T-helper 2 cell treated with Interferon-gamma antibody and Interleukin-4, amounts not matched to agents 5 μg/mL and 100 μg/mL, for 36 hours (primary cell): ENCODE results near the gene BICC1.

Experiments used
- DNase-seq: peaks from one replicate; pipeline ENCODE4 v3.0.0; 2021; ENCODE audit warnings: low spot score
- H3K27ac Mint-ChIP-seq: one replicate; pipeline ENCODE4 v1.8.0; 2021; ENCODE audit warnings: mild to moderate bottlenecking, mixed read lengths
- H3K27me3 Mint-ChIP-seq: one replicate; pipeline ENCODE4 v1.8.0; 2021; ENCODE audit warnings: low read depth, mixed read lengths
- H3K36me3 Mint-ChIP-seq: one replicate; pipeline ENCODE4 v1.8.0; 2021; ENCODE audit warnings: low read depth, mixed read lengths
- H3K4me1 Mint-ChIP-seq: one replicate; pipeline ENCODE4 v1.8.0; 2021; ENCODE audit warnings: low read depth, mixed read lengths
- H3K4me3 Mint-ChIP-seq: one replicate; pipeline ENCODE4 v1.8.0; 2022; ENCODE audit warnings: mild to moderate bottlenecking, moderate library complexity, mixed read lengths
- H3K9me3 Mint-ChIP-seq: one replicate; pipeline ENCODE4 v1.8.0; 2021; ENCODE audit warnings: mixed read lengths

Gene BICC1

DNA sequence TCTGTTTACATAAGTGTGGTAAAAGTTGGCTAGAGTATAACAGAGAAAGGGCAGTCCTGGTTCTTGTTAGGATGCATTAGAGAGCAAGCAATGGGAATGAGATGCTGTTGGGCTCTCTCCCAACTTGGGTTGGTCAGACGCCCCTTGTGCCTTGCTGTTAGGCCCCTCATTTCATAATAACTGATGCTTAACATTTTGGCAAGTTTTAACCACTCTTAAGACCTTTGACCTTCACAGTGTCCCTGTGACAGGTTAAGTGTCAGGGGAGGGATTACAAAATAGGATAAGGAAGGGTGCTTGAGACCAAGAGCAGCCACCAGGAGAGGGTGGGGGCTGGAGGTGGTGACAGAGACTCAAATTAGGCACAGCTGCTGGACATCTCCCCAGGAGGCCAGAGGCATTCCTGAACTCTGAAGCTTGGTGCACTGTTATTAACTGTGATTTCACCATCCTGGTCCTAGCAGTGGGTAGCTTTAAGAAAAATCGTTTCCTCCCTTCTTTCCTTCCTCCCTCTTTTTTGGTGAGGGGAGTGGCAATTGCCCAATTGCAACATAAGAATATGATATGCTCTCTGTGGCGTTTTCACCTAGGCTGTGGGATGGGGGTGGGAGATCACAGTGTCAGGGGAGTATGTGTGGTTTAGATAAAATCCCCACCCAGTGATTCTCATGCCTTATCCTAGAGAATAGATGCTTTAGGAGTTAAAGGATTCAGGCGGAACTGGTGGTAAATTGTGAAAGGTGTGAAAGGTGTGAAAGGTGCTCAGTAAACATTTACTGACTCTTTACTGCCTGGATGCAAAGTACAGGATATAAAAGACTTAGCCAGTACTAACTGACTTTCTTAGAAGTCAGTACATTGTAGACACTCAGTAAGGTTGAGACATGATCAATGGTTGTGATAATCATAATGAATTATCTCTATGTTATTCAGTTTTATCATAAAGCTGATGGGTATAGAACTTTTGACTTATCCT is 270.5 kb downstream of the BICC1 start:
- H3K27me3 Mint-ChIP-seq, result no peaks in the 10 kb centered on the region

DNA sequence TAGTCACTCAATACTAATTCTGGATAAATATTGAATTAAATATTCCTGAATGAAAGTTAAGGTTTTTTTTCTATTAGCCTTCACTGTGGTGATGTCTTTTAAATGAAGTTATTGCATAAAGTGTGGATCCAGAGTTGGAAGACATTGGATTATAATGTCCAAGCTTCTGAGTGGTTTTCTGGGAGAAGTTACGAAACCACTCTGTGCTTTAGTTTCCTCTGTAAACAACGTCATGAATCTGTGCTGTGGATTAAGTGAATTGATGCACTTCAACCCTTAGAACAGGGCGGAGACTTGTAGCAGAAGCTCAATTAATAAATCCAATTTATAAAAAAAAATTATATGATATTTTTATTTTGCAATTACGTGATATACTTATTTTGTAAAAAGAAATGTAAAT is 271.7 kb downstream of the BICC1 start:
- Mint-ChIP-seq H3K4me1 (no peaks in the 10 kb centered on the region), H3K9me3 (no peaks in the 10 kb centered on the region), H3K36me3 (no peaks in the 10 kb centered on the region), H3K27me3 (no peaks in the 10 kb centered on the region), H3K27ac (no peak overlapping the region), H3K4me3 (no peak overlapping the region)
- no peak for DNase-seq

More for the DNA sequence above, 270.5 kb downstream of the BICC1 start:
- Mint-ChIP-seq H3K36me3 (no peaks in the 10 kb centered on the region), H3K27ac (no peak overlapping the region), H3K9me3 (no peaks in the 10 kb centered on the region), H3K4me1 (no peaks in the 10 kb centered on the region), H3K4me3 (no peak overlapping the region)
- DNase-seq, result no peak

DNA sequence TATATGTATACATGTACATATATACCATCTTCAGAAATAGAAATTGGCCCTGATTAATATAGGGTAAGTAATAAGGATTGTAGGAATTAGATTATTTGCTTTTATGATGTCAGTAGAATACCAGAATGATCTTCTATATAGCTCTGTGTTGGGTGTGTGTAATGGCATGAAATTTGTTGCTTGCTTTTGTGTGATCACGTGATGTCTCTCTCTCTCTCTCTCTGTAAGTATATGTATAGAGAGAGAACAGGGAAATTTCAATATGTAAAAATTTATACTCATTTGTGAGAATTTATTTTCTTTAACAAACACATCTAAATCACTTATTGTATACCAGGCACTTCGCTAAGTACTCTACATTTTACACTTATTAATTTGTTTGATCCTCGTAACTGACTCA is 272.7 kb downstream of the BICC1 start:
- H3K4me3 Mint-ChIP-seq, result no peak overlapping the region
- no peaks in the 10 kb centered on the region for H3K4me1 Mint-ChIP-seq
- no peak for DNase-seq
- H3K27me3 Mint-ChIP-seq, result no peaks in the 10 kb centered on the region
- no peaks in the 10 kb centered on the region for H3K36me3 Mint-ChIP-seq
- no peak overlapping the region for H3K27ac Mint-ChIP-seq
- no peaks in the 10 kb centered on the region for H3K9me3 Mint-ChIP-seq

DNA sequence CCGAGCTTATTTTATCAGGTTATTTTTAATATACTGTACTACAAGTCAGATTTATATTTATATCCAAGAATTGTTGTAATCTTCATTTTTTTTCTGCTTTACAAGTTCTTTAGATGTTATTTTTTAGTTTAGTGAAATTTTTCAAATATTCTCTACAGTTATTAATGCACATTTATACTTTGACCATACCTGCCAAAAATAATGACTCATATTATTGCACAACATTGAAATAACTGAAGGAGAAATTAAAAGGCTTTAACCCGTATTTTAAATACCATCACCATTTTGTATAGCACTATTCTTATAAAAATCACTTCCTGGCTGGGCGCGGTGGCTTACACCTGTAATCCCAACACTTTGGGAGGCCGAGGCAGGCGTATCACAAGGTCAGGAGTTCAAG is 278.5 kb downstream of the BICC1 start:
- Mint-ChIP-seq H3K36me3 (no peaks in the 10 kb centered on the region), H3K27me3 (no peaks in the 10 kb centered on the region), H3K9me3 (no peaks in the 10 kb centered on the region), H3K4me1 (no peaks in the 10 kb centered on the region), H3K27ac (no peak overlapping the region), H3K4me3 (no peak overlapping the region)
- DNase-seq, result no peak

DNA sequence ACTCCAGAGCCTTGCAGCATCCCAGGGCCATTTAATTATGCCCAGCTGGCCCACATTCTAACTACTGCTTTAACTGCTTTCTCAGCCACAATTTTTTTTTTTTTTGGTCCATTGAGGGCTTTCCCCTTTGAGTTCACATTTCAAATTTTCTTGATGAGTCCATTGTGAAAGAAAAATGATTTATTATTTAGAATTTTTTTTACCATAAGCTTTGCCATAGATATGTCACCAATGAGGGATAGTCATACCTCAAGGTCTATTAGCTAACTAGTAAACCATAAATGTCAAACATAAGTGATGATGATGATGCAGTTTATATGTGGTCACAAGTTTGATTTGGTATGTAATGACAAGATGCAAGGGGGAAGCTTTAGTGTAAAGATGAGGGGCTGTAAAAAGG is 282.9 kb downstream of the BICC1 start:
- Mint-ChIP-seq H3K4me1 (no peaks in the 10 kb centered on the region), H3K36me3 (no peaks in the 10 kb centered on the region), H3K27me3 (no peaks in the 10 kb centered on the region), H3K27ac (no peak overlapping the region), H3K9me3 (no peaks in the 10 kb centered on the region), H3K4me3 (no peak overlapping the region)
- DNase-seq, result no peak

DNA sequence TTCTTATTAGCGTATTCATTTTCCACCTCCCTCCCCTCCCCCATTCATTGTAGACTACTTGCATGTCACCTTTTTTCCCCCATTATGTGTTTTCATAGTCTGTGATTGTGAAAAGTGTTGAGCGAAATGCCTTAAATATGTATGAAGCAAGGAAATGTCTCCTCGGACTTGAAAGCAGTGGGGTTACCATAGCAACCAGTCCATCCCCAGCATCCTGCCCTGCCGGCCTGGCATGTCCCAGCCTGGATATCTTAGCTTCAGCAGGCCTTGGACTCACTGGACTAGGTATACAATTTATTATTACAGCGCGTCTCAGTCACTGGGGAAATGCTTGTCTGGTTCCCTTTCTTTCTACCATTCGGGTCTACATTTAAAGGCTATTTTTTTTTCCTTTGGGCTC is 283.6 kb downstream of the BICC1 start:
- no peaks in the 10 kb centered on the region for H3K9me3 Mint-ChIP-seq
- no peak overlapping the region for H3K4me3 Mint-ChIP-seq
- H3K4me1 Mint-ChIP-seq, result no peaks in the 10 kb centered on the region
- DNase-seq, result no peak
- no peaks in the 10 kb centered on the region for H3K27me3 Mint-ChIP-seq
- no peak overlapping the region for H3K27ac Mint-ChIP-seq
- H3K36me3 Mint-ChIP-seq, result no peaks in the 10 kb centered on the region

DNA sequence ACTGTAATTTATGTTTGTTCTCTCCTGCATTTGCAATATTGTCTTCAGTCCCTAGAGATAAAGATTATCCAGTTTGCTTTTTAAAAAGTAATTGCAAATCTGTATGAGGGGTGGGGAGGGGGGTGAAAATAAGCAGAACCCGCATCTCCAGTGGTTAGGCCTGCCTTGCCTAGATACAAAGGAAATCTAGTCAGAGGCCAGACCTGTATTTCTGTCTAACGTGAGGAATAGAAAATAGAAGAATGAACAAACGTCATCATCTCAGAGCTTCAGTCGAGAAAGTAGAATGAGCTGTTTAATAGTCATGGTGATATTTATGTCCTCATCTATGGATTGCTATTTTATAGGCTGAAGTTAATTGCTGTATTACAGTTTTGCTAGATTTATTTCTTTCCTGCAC is 284.2 kb downstream of the BICC1 start:
- H3K4me3 Mint-ChIP-seq, result no peak overlapping the region
- H3K4me1 Mint-ChIP-seq, result no peaks in the 10 kb centered on the region
- no peak overlapping the region for H3K27ac Mint-ChIP-seq

DNA sequence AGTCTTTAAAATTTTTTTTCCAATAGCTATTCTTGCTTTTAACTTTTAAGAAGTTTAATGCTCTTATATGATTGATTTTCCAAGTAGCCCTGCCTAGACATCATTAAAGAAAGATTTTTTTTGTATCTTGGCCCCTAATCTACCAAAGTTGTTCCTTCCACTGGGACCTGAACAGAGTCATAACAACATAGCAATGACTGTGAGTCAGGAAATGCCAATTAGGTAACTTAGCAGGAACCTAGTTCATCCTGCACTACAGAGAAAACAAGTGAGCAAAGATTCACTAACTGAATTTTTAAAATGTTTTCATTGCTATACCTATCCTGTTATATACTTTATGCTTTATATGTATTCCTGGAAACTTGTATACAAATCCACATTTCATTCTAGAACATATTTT is 284.7 kb downstream of the BICC1 start:
- no peak for DNase-seq
- H3K27ac Mint-ChIP-seq, result no peak overlapping the region
- no peaks in the 10 kb centered on the region for H3K9me3 Mint-ChIP-seq
- H3K36me3 Mint-ChIP-seq, result no peaks in the 10 kb centered on the region
- no peaks in the 10 kb centered on the region for H3K4me1 Mint-ChIP-seq
- no peak overlapping the region for H3K4me3 Mint-ChIP-seq
- no peaks in the 10 kb centered on the region for H3K27me3 Mint-ChIP-seq

More for the DNA sequence above, 284.2 kb downstream of the BICC1 start:
- Mint-ChIP-seq H3K9me3 (no peaks in the 10 kb centered on the region), H3K36me3 (no peaks in the 10 kb centered on the region), H3K27me3 (no peaks in the 10 kb centered on the region)
- no peak for DNase-seq

DNA sequence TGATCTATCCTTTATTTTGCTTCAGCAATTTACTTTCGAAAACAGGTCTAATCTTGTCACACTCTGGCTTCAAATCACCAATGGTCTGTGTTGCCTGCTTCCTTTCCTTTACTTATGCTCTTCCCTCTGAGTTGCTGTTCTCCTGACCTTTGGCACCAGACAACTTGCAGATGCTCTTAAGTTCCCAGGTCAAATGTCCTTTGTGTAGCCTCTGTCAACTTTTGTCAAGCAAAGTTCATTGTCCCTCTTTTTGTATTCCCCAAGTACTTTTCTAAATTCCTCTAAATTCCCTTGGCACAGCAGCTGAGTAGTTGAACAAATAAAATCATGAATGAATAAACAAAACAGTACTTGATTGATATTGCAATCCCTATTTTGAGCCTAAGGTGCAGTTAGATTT is 289.4 kb downstream of the BICC1 start:
- DNase-seq, result no peak
- no peaks in the 10 kb centered on the region for H3K27me3 Mint-ChIP-seq
- no peaks in the 10 kb centered on the region for H3K36me3 Mint-ChIP-seq
- H3K9me3 Mint-ChIP-seq, result no peaks in the 10 kb centered on the region
- no peaks in the 10 kb centered on the region for H3K4me1 Mint-ChIP-seq
- no peak overlapping the region for H3K4me3 Mint-ChIP-seq
- H3K27ac Mint-ChIP-seq, result no peak overlapping the region

DNA sequence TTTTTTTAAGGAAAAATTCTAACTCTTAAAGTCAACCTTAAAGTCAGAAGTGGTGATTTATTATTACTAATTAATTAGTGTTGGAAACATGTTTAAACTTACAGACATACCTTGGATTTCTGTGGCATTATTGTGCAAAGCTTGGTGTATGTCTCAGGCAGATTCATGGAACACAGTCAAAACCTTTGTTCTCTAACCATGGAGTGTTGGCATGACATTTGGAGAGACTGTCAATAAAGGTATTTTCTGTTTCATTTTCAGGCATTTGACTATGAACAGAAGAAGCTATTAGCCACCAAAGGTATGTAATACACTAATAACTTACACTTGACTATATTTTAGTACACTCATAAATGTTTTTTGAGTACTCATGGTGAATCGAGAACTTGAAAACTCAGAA is 293.7 kb downstream of the BICC1 start:
- no peak overlapping the region for H3K27ac Mint-ChIP-seq
- no peak overlapping the region for H3K4me3 Mint-ChIP-seq
- H3K27me3 Mint-ChIP-seq, result no peaks in the 10 kb centered on the region
- no peaks in the 10 kb centered on the region for H3K9me3 Mint-ChIP-seq
- no peaks in the 10 kb centered on the region for H3K36me3 Mint-ChIP-seq
- no peak for DNase-seq
- H3K4me1 Mint-ChIP-seq, result no peaks in the 10 kb centered on the region

DNA sequence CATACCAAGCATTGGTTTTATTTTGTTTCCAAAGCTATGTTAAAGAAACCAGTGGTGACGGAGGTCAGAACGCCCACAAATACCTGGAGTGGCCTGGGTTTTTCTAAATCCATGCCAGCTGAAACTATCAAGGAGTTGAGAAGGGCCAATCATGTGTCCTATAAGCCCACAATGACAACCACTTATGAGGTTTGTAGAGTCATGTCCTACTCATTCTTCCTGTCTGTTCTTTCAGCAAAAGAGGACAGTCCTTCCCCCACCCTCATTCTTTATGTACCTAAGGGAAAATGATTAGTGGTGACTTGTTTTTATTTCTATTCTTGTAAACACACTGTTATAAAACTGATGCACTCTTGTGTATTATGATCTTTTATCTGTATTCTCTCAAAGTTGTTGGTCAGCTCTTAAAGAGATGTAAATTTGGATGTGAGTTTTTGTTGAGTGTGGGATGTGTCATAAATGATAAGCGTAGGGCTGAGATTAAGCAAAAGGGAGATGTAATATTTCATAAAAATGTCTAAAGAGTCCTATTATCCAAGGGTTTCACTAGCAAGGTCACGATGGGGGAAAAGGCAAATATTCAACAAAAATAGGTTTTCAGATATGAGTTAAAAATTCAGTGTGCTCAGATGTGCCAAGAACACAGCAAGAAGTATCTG is 294.4 kb downstream of the BICC1 start:
- no peaks in the 10 kb centered on the region for H3K36me3 Mint-ChIP-seq

DNA sequence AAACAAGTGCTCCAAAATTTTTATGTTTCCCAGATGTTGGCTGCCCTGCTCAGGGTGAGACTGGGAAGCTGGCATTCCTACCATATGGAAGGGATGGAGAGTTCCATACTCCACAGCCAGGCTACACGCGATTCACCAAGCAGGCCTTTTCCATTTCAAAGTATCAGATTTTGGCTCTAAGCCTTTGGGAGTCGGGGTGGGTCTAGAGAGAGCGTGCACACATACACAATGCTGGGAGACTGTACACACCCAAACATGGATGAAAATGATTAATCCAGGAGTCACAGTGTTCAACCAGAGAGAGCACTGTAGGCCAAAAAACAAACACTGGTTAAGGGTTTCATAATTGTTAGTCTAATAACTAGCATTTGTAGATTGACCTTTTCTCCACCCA is 295.0 kb downstream of the BICC1 start:
- no peak overlapping the region for H3K4me3 Mint-ChIP-seq
- H3K27ac Mint-ChIP-seq, result no peak overlapping the region
- no peaks in the 10 kb centered on the region for H3K9me3 Mint-ChIP-seq
- H3K27me3 Mint-ChIP-seq, result no peaks in the 10 kb centered on the region
- no peaks in the 10 kb centered on the region for H3K36me3 Mint-ChIP-seq
- H3K4me1 Mint-ChIP-seq, result no peaks in the 10 kb centered on the region
- DNase-seq, result no peak

More for the DNA sequence above, 294.4 kb downstream of the BICC1 start:
- H3K27ac Mint-ChIP-seq, result no peak overlapping the region
- H3K4me1 Mint-ChIP-seq, result no peaks in the 10 kb centered on the region
- no peak for DNase-seq
- no peaks in the 10 kb centered on the region for H3K27me3 Mint-ChIP-seq
- no peaks in the 10 kb centered on the region for H3K9me3 Mint-ChIP-seq
- no peak overlapping the region for H3K4me3 Mint-ChIP-seq

DNA sequence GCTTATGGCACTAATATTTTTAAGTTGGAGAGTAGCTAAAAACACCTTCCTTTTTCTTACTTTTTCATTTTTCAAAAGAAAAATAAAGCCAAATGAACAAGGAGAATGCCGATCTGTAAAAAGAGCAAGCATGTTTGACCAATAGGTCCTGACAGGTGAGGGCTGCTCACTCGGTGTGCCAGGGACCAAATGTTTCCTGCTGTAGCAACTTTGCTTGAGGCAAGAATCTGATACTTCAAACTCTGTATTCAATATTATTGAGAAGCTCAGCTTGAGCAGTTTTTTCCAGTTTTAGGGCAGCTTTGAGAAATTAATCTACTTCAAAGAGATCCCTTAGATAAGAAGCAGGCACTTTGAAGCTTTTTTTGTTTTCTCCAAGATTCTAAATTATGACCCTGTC is 298.1 kb downstream of the BICC1 start:
- H3K4me1 Mint-ChIP-seq, result no peaks in the 10 kb centered on the region
- H3K9me3 Mint-ChIP-seq, result no peaks in the 10 kb centered on the region
- H3K36me3 Mint-ChIP-seq, result no peaks in the 10 kb centered on the region
- no peak for DNase-seq
- H3K27ac Mint-ChIP-seq, result no peak overlapping the region
- no peak overlapping the region for H3K4me3 Mint-ChIP-seq
- no peaks in the 10 kb centered on the region for H3K27me3 Mint-ChIP-seq

DNA sequence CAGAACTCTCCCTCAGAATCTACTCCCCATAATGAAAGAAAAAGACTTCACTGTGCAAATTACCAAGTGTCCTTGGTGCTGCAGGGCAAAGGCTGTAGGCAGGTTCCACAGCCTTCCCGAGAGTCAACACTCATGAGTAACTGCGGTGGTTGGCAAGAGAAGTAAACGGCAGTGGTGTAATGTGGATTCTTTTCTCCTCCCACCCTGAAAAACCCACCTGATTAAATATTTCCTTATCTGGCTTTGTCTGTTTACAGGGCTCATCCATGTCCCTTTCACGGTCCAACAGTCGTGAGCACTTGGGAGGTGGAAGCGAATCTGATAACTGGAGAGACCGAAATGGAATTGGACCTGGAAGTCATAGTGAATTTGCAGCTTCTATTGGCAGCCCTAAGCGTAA is 300.9 kb downstream of the BICC1 start:
- Mint-ChIP-seq H3K4me3 (no peak overlapping the region), H3K9me3 (no peaks in the 10 kb centered on the region), H3K4me1 (no peaks in the 10 kb centered on the region), H3K36me3 (no peaks in the 10 kb centered on the region), H3K27ac (no peak overlapping the region), H3K27me3 (no peaks in the 10 kb centered on the region)
- no peak for DNase-seq
